HepG2 (cell line): ENCODE results near the gene ABCD2. TPM values are rescaled to one million over a fixed set of nuclear protein-coding genes. Genes with fewer than 3 reads are reported as not detected.

ENCODE experiments used
- ATAC-seq: fragments of 200-7000 bp; cut with Tn5 transposase; 3 replicates; pipeline ENCODE4 v1.9.1; 2020; ENCODE audit warnings: mild to moderate bottlenecking, moderate library complexity
- BruUV-seq: library from RNA; stranded (reverse); fragments of 400-500 nt; replicated peaks from 2 replicates; lab custom pipeline; 2021; lab: Mats Ljungman, UMichigan
- CTCF ChIA-PET: fragments of 300-600 bp; formaldehyde crosslinking; extraction: SDS; loops from one replicate; lab custom pipeline; 2021; ENCODE audit warnings: low total read pairs, inconsistent platforms, low intra/inter-chr PET ratio; lab: Yijun Ruan, JAX
- POLR2A ChIA-PET: fragments of 350-600 bp; sonication (Branson Sonifier 250); formaldehyde crosslinking; loops from one replicate; lab custom pipeline; 2020; ENCODE audit warnings: antibody characterized with exemption, inconsistent platforms; lab: Yijun Ruan, JAX
- DNase-seq: peaks from one replicate; pipeline ENCODE4 v3.0.0-alpha.2; 2015; ENCODE audit warnings: low spot score
- FAIRE-seq: peaks from 3 replicates; lab custom pipeline; 2011; peaks lifted over from hg19 to GRCh38; lab: Jason Lieb, UNC
- H2AFZ ChIP-seq: one replicate; pipeline ENCODE4 v1.6.1; 2011; ENCODE audit warnings: low read length, inconsistent platforms
- H3K27ac ChIP-seq: fragments of 300-600 bp; 3 replicates; pipeline ENCODE4 v1.8.0; 2011; ENCODE audit warnings: mixed run types, mild to moderate bottlenecking, mixed read lengths, low read length, inconsistent platforms; ENCODE audit not compliant: insufficient read depth; ENCODE audit errors: extremely low read length
- H3K27me3 ChIP-seq, 2 experiments: fragments of 200-600 bp in 1 of 2; 2 replicates in 1 of 2; 3 replicates in 1 of 2; pipeline versions ENCODE4 v1.6.0 to v1.8.0; 2011; ENCODE audit warnings: low read length in 2 of 2, mild to moderate bottlenecking in 2 of 2, moderate library complexity in 2 of 2, inconsistent platforms in 1 of 2; ENCODE audit not compliant: insufficient read depth in 2 of 2, control insufficient read depth in 1 of 2
- H3K36me3 ChIP-seq, 2 experiments: fragments of 200-600 bp in 1 of 2; replicated peaks in 1 of 2; 2 replicates in 1 of 2; 3 replicates in 1 of 2; pipeline versions ENCODE4 v1.5.1 to v1.8.0; 2011; ENCODE audit warnings: low read length in 2 of 2, inconsistent platforms in 1 of 2; ENCODE audit not compliant: insufficient read depth in 2 of 2, control insufficient read depth in 1 of 2
- H3K4me1 ChIP-seq: 2 replicates; pipeline ENCODE4 v1.5.1; 2012; ENCODE audit warnings: low read length, inconsistent platforms; ENCODE audit not compliant: insufficient read depth
- H3K4me2 ChIP-seq: 2 replicates; pipeline ENCODE4 v1.6.0; 2011; ENCODE audit warnings: low read depth, low read length, inconsistent platforms
- H3K4me3 ChIP-seq, 3 experiments: fragments of 200-600 bp in 1 of 3; sonication (generic), shearing (Covaris generic) in 1 of 3; replicated peaks in 1 of 3; 2 replicates each; pipeline ENCODE4 v1.5.1; 2011 to 2016; ENCODE audit warnings: low read length in 3 of 3, inconsistent platforms in 2 of 3, low read depth in 2 of 3, mild to moderate bottlenecking in 2 of 3, control low read depth in 1 of 3, mixed read lengths in 1 of 3; ENCODE audit not compliant: insufficient read depth in 1 of 3
- H3K79me2 ChIP-seq: one replicate; pipeline ENCODE4 v1.6.1; 2011; ENCODE audit warnings: low read length, inconsistent platforms; ENCODE audit not compliant: insufficient read depth
- H3K9ac ChIP-seq: 2 replicates; pipeline ENCODE4 v1.6.0; 2011; ENCODE audit warnings: mild to moderate bottlenecking, low read depth, low read length, inconsistent platforms; ENCODE audit not compliant: insufficient read depth
- H3K9me3 ChIP-seq: 2 replicates; pipeline ENCODE4 v1.5.1; 2012; ENCODE audit warnings: mild to moderate bottlenecking, low read length
- H4K20me1 ChIP-seq: 2 replicates; pipeline ENCODE4 v1.6.0; 2011; ENCODE audit warnings: inconsistent platforms, mild to moderate bottlenecking, low read length, moderate library complexity; ENCODE audit not compliant: insufficient read depth
- NFKBIZ ChIP-seq: IDR thresholded peaks from 2 replicates; pipeline ENCODE4 v1.6.1; 2018; ENCODE audit warnings: missing genetic modification reagents, missing compliant biosample characterization
- NPAS2 ChIP-seq: sonication (generic); formaldehyde crosslinking; IDR thresholded peaks from 2 replicates; pipeline ENCODE4 v1.8.0; 2022; ENCODE audit warnings: mild to moderate bottlenecking, missing genetic modification reagents, borderline replicate concordance
- SP5 ChIP-seq: IDR thresholded peaks from 2 replicates; pipeline ENCODE4 v1.6.1; 2016; ENCODE audit warnings: low read depth, borderline replicate concordance
- ZNF160 ChIP-seq: sonication (generic); formaldehyde crosslinking; IDR thresholded peaks from 2 replicates; pipeline ENCODE4 v1.8.0; 2022; ENCODE audit warnings: mild to moderate bottlenecking, inconsistent platforms, missing genetic modification reagents
- ZNF337 ChIP-seq: sonication (generic); formaldehyde crosslinking; IDR thresholded peaks from 2 replicates; pipeline ENCODE4 v1.5.1; 2020; ENCODE audit warnings: missing genetic modification reagents, low read depth, mild to moderate bottlenecking, borderline replicate concordance
- WGBS: methylation state at CpG from one replicate; pipeline ENCODE4 v1.1.6; 2017; ENCODE audit warnings: low lambda C conversion rate; 5-methylcytosine and 5-hydroxymethylcytosine counted together
- in situ Hi-C: cut with HindIII; loops from 2 replicates; pipeline ENCODE4 v1.10.0; 2017; ENCODE audit warnings: low pct_unique_long_range_greater_than_20kb; ENCODE audit not compliant: extremely low pct_ligation_motif_present
- intact Hi-C: fragments of 100-400 bp; cut with micrococcal nuclease; formaldehyde crosslinking; loops from one replicate; pipeline ENCODE4 v1.10.0; 2022; ENCODE audit not compliant: unreplicated experiment
- polyA plus RNA-seq, 8 experiments: library from polyadenylated mRNA; depleted of rRNA in 3 of 8; stranded (reverse) in 7 of 8; unstranded in 1 of 8; fragments of >200 nt; fragmentation: Illumina TruSeq in 4 of 8; extraction: Trizol in 4 of 8; gene quantifications; 2 replicates each; pipeline versions ENCODE4 v1.2.1 to v1.2.3, GENCODE V29; 2011 to 2016; ENCODE audit warnings: low read depth in 4 of 8, missing spikeins in 1 of 8, mixed read lengths in 1 of 8; ENCODE audit not compliant: insufficient read depth in 1 of 8
- total RNA-seq, 5 experiments: library from RNA; depleted of rRNA; stranded (reverse); fragments of >200 nt; fragmentation: Illumina TruSeq; extraction: Trizol; gene quantifications; 2 replicates each; pipeline ENCODE4 v1.2.3, GENCODE V29; 2016; ENCODE audit warnings: low read depth in 1 of 5
- TF ChIP-seq, protein P1 (sequence below): sonication (generic); formaldehyde crosslinking; IDR thresholded peaks from 2 replicates; pipeline ENCODE4 v1.5.1; 2020; ENCODE audit warnings: mild to moderate bottlenecking, missing genetic modification reagents, moderate library complexity
- TF ChIP-seq, protein P2 (sequence below), 2 experiments: IDR thresholded peaks; 2 replicates each; pipeline ENCODE4 v1.6.1; 2011 to 2012; ENCODE audit warnings: low read length in 2 of 2, borderline replicate concordance in 1 of 2, low read depth in 1 of 2, mild to moderate bottlenecking in 1 of 2, moderate library complexity in 1 of 2
- TF ChIP-seq, protein P3 (sequence below): sonication (generic); formaldehyde crosslinking; IDR thresholded peaks from 2 replicates; pipeline ENCODE4 v1.4.0; 2020; ENCODE audit warnings: missing genetic modification reagents, low read depth, mild to moderate bottlenecking, borderline replicate concordance
- TF ChIP-seq, protein P4 (sequence below): sonication (generic); formaldehyde crosslinking; conservative IDR thresholded peaks from 2 replicates; pipeline ENCODE4 v1.8.0; 2022; ENCODE audit warnings: low read depth, missing genetic modification reagents

The ABCD2 gene
- total and polyA plus RNA-seq, 2 of the 13 experiments (the other 11 are each of a cell fraction or from before 2014, with no cell fraction given): not detected

DNA sequence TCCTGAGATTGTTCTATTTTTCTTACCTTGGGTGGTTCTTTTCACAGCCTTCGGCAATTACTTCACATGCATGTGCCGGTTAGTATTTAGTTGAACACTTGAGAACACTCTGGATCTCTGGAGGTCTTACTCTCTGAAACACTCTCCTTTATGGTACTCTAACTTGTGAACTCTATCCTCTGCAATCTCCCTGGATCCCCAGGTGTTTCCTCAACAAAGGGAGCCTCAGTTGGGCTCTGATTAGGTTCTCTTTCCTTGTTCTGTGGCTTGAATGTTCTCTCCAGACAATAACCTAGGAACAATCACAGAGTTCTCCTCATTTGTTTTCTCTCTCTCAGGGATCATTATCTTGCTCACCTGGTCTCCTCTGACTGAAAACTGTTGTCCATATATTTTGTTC, 40.5 kb upstream of the ABCD2 start:
- H3K9ac ChIP-seq: no peak overlapping the region
- intact Hi-C loops: no loop called here
- no TSS peak for BruUV-seq
- TF ChIP-seq NPAS2 (CRISPR knock-in tag) (no peak), ZNF160 (CRISPR knock-in tag) (no peak), ZNF337 (CRISPR knock-in tag) (no peak), NFKBIZ (CRISPR knock-in tag) (no peak)
- TF ChIP-seq, protein P1, sequence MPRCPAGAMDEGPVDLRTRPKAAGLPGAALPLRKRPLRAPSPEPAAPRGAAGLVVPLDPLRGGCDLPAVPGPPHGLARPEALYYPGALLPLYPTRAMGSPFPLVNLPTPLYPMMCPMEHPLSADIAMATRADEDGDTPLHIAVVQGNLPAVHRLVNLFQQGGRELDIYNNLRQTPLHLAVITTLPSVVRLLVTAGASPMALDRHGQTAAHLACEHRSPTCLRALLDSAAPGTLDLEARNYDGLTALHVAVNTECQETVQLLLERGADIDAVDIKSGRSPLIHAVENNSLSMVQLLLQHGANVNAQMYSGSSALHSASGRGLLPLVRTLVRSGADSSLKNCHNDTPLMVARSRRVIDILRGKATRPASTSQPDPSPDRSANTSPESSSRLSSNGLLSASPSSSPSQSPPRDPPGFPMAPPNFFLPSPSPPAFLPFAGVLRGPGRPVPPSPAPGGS (CRISPR knock-in tag): no peak
- TF ChIP-seq, all 625 proteins: peak for 0
- H4K20me1 ChIP-seq: no peaks in the 10 kb centered on the region
- DNase-seq (no peak), ATAC-seq (no peak), FAIRE-seq (no peak)
- H3K79me2 ChIP-seq: no peaks in the 10 kb centered on the region
- no peak overlapping the region for H3K4me3 ChIP-seq
- H3K36me3 ChIP-seq: no peaks in the 10 kb centered on the region
- in situ Hi-C loops: no loop called here
- H3K4me2 ChIP-seq: no peak overlapping the region
- ChIA-PET CTCF (no interaction called here), POLR2A (no interaction called here)
- H3K9me3 ChIP-seq: no peaks in the 10 kb centered on the region
- H3K4me1 ChIP-seq: no peaks in the 10 kb centered on the region
- WGBS: 26% methylated on average over 2 of the region's 2 CpGs
- H3K27me3 ChIP-seq: no peaks in the 10 kb centered on the region
- no peak overlapping the region for H2AFZ ChIP-seq
- no peak overlapping the region for H3K27ac ChIP-seq

DNA sequence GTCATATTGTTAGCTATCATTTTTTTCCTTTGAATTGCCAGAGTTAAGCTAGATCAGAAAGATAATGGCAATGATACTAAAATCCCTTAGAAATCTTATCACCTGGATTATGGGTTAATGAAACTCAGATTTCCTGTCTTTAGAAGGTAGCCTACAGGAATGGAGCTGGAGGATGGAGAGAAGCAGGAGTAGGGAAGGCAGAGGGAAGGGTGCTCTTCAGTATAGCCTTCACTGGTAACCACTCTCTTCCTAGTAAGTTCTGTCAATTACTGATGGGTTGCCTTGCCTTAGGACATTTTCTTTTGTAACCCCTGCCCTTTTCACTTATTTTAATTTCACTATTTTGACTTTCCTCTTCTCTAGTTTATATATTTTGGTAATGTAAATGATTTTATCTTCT, 27.8 kb upstream of the ABCD2 start:
- in situ Hi-C loops (no loop called here), intact Hi-C loops (no loop called here)
- FAIRE-seq (no peak), DNase-seq (no peak), ATAC-seq (no peak)
- Histone ChIP-seq H3K4me3 (no peak overlapping the region), H3K79me2 (no peaks in the 10 kb centered on the region), H3K27ac (no peak overlapping the region), H3K4me2 (no peak overlapping the region), H3K4me1 (no peaks in the 10 kb centered on the region), H4K20me1 (no peaks in the 10 kb centered on the region), H3K27me3 (no peaks in the 10 kb centered on the region; a peak in 1 of 5 replicates), H3K9me3 (no peaks in the 10 kb centered on the region), H2AFZ (no peak overlapping the region), H3K36me3 (no peaks in the 10 kb centered on the region), H3K9ac (no peak overlapping the region)
- no TSS peak for BruUV-seq
- ChIA-PET CTCF (no interaction called here), POLR2A (no interaction called here)
- TF ChIP-seq, protein P2, sequence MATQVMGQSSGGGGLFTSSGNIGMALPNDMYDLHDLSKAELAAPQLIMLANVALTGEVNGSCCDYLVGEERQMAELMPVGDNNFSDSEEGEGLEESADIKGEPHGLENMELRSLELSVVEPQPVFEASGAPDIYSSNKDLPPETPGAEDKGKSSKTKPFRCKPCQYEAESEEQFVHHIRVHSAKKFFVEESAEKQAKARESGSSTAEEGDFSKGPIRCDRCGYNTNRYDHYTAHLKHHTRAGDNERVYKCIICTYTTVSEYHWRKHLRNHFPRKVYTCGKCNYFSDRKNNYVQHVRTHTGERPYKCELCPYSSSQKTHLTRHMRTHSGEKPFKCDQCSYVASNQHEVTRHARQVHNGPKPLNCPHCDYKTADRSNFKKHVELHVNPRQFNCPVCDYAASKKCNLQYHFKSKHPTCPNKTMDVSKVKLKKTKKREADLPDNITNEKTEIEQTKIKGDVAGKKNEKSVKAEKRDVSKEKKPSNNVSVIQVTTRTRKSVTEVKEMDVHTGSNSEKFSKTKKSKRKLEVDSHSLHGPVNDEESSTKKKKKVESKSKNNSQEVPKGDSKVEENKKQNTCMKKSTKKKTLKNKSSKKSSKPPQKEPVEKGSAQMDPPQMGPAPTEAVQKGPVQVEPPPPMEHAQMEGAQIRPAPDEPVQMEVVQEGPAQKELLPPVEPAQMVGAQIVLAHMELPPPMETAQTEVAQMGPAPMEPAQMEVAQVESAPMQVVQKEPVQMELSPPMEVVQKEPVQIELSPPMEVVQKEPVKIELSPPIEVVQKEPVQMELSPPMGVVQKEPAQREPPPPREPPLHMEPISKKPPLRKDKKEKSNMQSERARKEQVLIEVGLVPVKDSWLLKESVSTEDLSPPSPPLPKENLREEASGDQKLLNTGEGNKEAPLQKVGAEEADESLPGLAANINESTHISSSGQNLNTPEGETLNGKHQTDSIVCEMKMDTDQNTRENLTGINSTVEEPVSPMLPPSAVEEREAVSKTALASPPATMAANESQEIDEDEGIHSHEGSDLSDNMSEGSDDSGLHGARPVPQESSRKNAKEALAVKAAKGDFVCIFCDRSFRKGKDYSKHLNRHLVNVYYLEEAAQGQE (IDR thresholded peaks at IDR 0.05; ENCODE audit: borderline replicate concordance in 1 of 2, low read depth in 1 of 2, low read length in 2 of 2): no peak
- TF ChIP-seq, protein P3, sequence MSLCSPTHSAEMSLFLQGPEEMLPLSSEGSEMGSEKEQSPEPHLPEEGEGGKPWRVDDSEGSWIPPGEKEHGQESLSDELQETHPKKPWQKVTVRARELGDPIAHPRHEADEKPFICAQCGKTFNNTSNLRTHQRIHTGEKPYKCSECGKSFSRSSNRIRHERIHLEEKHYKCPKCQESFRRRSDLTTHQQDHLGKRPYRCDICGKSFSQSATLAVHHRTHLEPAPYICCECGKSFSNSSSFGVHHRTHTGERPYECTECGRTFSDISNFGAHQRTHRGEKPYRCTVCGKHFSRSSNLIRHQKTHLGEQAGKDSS: no peak
- TF ChIP-seq, protein P4, sequence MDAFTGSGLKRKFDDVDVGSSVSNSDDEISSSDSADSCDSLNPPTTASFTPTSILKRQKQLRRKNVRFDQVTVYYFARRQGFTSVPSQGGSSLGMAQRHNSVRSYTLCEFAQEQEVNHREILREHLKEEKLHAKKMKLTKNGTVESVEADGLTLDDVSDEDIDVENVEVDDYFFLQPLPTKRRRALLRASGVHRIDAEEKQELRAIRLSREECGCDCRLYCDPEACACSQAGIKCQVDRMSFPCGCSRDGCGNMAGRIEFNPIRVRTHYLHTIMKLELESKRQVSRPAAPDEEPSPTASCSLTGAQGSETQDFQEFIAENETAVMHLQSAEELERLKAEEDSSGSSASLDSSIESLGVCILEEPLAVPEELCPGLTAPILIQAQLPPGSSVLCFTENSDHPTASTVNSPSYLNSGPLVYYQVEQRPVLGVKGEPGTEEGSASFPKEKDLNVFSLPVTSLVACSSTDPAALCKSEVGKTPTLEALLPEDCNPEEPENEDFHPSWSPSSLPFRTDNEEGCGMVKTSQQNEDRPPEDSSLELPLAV: no peak
- TF ChIP-seq SP5: no peak
